NCI-H1694 treated with DMSO at 0.1 percent for 48 hours (cell line): Measurements from ENCODE around the gene CALML4.
"Not testable (repeated sequence)": the region's sequence is repeated elsewhere in the genome, so short reads cannot be mapped to it uniquely, and the experiment has no call there.

ENCODE experiments used
- DNase-seq: peaks from one replicate; lab custom pipeline; 2025; lab: John Stamatoyannopoulos, UW

Gene CALML4

GRCh38 chr15:68208136-68208535 lies 3.0 kb upstream of the CALML4 start:
- no peak for DNase-seq

DNA sequence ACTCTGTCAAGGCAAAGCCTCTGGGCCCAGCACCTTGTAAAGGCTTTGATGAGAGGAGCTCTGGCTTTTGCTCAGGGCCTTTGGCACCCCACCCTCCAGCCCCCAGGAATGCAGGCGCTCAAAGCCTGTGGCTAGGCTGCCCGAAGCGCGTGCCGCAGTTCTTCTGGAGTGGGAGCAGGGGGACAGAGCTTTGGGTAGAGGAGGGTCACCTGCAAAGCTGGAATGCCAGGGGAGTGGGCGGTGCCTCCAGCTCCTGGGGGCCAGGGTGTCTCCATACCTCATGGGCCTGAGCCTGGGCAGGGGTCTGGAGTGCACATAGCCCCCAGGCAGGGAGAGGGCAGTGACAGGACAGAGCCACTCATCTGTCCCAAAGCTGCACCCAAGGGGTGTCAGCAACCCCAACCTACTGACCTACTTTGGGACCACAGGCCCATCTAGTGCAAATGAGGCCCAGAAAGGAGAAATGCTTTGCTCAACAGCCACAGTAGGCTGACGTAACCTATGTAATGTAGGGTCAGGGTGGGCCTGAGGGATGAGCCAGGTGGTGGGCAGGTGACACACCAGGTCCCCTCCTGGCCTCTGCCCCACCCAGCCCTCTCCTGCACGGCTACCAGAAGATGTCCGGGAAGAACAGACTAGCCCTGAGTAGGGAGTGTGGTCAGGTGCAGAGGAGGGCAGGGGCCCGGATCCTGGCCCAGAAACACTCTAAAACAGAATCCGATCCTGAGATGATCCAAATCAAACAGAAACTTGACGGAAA lies 2.2 kb upstream of the CALML4 start:
- no peak for DNase-seq

DNA sequence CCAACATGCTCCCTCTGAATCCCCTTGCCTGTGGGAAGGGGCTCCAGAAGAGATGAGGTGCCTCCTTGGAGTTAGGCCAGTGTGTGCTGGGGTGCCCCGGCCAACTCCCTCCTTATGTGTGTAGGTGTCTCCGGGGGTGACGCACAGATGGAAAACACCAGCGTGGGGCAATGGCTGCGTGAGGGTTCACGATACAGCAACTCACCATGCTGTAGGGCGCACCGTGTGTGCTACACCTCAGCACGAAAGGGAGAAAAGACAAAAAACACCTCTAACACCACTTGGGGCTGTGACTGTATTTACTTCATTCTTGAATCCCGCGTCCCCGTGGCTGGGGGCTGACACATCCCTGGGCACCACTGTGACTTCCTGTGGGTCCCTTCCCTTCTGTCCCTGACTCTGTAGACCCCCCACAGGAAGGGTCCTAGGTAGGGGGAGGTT lies 1.6 kb upstream of the CALML4 start:
- no peak for DNase-seq

- no peak for DNase-seq
Measured at GRCh38 chr15:68205954-68206539, 915 bp upstream of the CALML4 start.

DNA sequence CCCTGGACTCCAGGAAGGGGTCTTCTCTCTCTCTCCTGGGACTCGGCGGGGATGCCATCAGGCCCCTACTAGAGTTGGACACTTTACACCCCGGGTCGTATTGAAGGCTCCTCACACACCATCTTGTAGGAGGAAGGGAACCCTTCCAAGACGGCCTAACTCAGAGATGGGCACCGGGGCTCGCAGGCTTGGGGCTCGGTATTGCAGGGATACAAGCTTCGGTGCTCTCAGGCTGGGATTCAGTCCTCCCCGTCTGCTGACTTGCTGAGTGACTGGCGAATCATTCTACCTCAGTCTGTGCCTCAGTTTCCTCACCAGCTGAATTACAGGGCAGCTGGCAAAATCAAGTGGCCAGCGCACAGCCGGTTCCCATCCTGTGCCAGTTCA lies 419 bp upstream of the CALML4 start:
- no peak for DNase-seq

DNA sequence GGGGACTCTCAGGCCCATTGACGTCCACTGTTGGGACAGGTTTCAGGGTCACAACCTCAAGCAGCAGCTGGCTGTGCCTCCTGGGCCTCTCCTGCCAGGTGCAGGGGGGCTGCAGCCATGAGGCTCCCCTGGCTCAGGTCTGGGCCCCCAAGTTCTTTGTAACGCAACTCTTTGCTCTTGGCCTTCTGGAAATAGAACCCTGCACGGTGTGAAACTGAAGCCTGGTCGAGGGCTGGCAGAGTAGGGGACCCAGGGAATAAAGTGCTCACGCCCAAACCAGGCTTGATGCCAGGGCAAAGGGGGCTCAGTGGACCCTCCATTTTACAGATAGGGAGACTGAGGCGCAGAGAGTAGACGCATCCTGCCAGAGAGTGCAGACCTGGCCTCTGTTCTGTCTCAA lies 771 bp downstream of the CALML4 start:
- no peak for DNase-seq

- no peak for DNase-seq
Measured at GRCh38 chr15:68203956-68204355, 1.2 kb downstream of the CALML4 start.

- DNase-seq, result no peak
Measured at GRCh38 chr15:68203486-68203885, 1.6 kb downstream of the CALML4 start.

- DNase-seq, result not testable (repeated sequence)
Measured at GRCh38 chr15:68202994-68203393, 2.1 kb downstream of the CALML4 start.

GRCh38 chr15:68201879-68202261 lies 3.3 kb downstream of the CALML4 start:
- no peak for DNase-seq

DNA sequence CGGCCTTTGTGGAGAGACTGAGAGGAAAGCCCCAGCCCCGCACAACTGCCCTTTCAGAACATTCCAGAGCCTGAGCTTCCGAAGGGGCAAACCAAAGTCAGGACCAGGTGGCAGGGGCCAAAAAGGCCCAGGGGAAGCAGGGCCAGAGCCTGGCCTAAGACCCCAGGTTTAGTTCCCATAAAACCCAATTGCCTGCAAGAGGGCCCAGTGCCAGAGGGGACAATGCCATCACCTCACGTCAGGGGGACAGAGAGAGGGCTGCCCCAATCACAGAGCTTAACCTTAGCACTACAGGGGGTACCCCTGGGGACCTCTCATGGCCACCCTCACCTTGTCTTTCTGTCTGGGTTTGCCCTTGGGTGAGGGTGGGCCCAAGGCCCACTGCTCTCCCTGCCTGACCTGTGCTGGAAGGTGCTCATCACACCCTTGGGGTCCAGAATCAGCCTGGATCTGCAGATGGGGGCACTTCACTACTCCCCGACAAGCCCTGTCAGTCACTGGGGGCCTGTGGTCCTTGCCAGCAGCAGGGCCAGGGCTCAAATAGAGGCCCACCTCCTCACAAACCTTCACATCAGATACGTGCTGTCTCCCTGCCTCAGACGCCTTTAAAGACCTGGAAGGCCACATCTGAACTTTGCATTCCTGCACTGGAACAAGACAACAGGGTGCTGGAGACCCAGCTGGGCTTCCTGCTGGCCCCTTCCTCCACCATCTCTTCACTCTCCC lies 3.8 kb downstream of the CALML4 start:
- no peak for DNase-seq

- no peak for DNase-seq
Measured at GRCh38 chr15:68200016-68200861, 4.9 kb downstream of the CALML4 start.

GRCh38 chr15:68199340-68199739 lies 5.8 kb downstream of the CALML4 start:
- DNase-seq, result no peak

DNA sequence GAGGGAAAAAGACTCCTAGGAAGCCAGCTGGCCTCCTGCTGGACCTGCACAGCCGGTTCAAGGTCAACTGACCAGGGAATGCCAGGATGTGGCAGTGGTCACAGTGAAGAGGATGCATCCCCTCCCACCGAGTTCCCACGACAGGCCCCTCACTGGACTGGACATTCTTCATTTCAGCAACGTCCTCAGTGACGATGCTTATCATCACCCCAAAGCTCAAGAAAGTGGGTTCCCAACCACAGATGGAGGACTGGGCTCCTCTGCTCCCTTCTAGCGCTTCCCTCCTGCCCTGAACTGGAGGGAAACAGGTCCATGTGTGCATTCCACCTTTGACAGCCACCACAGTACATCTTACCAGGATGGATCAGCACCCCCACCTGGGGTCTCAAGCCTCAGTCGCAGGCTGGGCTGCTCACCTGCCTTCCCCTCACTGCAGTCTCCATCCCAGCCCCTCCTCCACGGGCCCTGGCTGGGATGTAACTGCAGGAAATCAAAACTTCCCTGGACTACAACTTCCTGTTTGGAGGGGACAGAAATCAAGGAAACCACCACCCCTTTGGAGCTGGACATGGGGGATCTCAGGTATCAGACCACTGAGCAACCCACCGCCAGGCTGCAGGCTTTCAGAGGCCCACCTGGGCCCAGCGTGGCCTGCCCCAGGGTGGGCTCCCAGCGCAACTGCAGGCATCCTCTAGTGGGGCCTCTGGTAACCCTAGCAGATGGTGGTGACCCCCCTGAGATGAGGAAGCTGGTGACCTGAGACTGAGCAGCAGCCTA lies 7.3 kb downstream of the CALML4 start:
- DNase-seq, result no peak

DNA sequence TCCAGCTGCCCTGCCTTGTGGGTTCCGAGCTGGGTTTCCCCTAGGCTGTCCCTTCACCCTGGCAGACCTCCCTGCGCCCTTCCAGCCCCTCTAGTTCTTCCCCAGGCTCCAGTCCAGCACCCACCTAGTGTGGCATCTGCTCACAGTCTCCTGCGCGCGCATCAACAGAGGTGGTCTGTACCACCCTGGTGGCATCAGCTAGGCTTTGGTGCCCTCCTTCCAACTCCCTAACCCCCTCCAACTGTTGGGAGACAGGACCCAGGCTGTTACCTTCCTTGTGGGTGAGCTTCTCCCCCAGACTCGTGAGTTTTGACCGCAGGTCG lies 8.0 kb downstream of the CALML4 start:
- no peak for DNase-seq

GRCh38 chr15:68196445-68197169 lies 8.5 kb downstream of the CALML4 start:
- no peak for DNase-seq

GRCh38 chr15:68195336-68196112 lies 9.6 kb downstream of the CALML4 start:
- no peak for DNase-seq

DNA sequence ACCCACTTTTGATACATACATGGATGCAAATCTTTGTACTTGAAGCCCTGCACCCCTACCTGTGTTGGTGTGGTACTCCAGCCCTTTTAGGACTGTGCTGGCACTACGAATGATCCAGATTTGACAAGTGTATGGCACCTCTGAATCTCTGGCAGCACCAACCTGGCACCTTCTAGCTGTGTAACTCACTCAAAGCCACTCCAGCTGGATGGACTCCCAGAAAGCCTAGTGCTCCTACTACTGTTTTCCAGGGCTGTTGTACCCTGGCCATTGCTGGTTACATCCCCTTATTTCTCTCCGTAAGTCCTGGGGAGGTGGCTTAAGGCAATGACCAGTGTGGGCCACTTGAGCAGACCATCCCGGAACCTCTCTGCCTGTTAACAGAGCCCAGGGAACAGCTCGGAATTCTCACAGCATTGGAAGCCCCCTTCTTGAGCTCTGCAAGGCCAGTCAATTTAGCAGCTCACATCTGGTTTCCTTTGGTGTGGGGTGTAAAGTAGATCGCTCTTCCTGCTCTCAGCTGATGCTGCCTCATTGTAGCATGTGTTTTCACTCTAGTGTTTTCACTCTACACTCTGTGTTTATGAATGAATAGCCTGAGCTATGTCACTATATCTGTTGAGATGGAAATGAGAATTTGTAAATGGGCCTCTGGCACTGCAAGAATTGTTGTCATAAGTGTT lies 12.2 kb downstream of the CALML4 start:
- DNase-seq, result no peak

DNA sequence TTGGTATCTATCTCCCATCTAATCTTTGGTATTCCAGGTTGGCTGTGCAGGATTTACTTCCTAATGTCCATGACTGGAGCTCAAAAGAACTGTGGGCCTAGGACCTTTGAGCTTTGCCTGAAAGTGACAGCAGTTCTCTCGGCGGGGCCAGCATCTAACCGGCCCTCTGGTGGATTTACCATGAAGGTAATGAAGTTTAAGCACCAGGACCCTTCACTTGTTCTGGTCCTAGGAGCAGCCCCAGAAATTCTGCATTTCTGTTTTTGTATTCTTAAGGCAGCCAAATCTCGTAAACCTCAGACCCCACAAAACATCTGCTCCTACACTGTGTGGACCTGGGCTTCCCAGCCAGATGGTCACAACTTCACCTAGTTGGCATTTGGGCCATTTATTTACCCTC lies 13.0 kb downstream of the CALML4 start:
- DNase-seq, result no peak

DNA sequence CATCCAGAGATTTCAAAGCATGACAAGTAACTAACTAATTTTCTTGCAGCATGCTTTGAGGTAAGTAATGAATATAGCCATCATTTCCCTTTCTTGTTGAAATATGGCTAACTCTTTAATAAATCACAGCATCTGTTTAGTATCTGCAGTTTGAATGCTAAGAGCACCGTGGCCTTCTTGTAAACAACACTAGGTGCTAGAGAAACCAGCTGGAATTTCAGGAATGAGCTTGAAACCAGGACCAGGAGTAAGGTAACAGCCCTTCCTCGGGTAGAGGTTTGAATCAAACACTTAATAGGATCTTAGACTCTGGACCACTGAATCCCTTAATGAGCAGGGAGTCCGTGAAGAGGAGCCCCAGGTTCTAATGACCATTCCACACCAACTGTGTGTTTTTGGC lies 13.6 kb downstream of the CALML4 start:
- no peak for DNase-seq
